GM12873 (cell line): ENCODE measurements around the gene RNF19B.

Experiments
- TF ChIP-seq, protein P1 (sequence below): IDR thresholded peaks from 2 replicates; pipeline ENCODE4 v1.5.1; 2012; ENCODE audit warnings: low read depth, mild to moderate bottlenecking, moderate library complexity, low read length, control low read depth; ENCODE audit not compliant: insufficient read depth; ENCODE audit errors: missing control alignments

The RNF19B gene

DNA sequence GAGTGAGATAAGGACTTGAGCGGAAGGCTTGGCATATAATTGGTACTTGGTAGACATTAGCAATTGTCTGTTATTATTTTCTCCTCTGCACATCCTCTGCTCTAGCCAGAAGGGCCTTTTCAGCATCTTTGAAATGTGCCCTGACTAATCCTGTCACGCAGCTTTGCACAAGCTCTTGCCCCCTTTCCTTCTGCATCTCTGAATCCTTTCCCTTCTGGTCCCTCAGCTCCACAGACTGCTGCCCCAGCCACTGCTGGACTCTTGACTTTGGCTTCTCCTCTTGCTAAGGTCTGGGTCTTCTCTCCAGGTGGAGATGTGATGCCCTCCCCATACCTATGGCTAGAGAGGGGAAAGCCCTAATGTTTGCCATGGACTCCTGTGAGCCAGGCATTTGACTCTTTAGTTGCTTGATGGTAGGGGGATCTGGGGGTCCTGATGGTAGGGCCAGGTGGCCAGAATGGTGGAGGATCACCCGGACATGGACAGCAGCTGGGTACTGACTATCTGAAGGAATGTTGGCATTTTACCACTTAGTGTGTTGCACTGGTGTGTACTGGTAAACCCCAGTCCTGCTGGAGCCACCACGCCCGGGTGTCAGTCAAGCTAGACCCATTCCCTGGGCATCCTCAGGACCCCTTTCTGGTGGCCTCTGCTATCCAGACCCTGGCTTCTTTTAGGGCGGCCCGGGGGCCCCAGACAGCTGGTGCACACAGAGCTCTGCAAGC, 73.9 kb downstream of the RNF19B start:
- TF ChIP-seq, protein P1, sequence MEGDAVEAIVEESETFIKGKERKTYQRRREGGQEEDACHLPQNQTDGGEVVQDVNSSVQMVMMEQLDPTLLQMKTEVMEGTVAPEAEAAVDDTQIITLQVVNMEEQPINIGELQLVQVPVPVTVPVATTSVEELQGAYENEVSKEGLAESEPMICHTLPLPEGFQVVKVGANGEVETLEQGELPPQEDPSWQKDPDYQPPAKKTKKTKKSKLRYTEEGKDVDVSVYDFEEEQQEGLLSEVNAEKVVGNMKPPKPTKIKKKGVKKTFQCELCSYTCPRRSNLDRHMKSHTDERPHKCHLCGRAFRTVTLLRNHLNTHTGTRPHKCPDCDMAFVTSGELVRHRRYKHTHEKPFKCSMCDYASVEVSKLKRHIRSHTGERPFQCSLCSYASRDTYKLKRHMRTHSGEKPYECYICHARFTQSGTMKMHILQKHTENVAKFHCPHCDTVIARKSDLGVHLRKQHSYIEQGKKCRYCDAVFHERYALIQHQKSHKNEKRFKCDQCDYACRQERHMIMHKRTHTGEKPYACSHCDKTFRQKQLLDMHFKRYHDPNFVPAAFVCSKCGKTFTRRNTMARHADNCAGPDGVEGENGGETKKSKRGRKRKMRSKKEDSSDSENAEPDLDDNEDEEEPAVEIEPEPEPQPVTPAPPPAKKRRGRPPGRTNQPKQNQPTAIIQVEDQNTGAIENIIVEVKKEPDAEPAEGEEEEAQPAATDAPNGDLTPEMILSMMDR, result no peak

- TF ChIP-seq, protein P1, result no peak
Measured at GRCh38 chr1:32889731-32890278, 74.8 kb downstream of the RNF19B start.

GRCh38 chr1:32888677-32889420, 75.8 kb downstream of the RNF19B start:
- TF ChIP-seq, protein P1, result no peak

DNA sequence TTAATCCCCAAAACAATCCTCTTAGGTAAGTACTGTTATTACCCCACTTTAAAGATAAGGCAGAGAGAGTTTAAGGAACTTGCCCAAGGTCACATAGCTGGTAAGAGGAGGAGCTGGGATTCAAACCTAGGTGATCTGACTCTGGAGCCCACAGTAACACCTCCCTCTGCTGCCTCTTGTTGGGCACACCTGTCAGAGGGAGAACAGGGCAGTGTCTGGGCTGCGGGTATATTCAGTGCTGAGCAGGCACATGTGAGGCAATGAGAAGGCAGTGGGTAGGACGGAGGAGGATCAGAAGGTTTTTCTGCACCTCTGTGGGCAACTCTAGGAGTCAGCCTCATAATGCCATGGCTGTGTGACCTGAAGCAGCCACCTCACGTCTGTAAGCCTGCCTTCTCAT, 76.5 kb downstream of the RNF19B start:
- TF ChIP-seq, protein P1, result no peak

GRCh38 chr1:32887623-32888022, 77.0 kb downstream of the RNF19B start:
- TF ChIP-seq, protein P1, result no peak

GRCh38 chr1:32886828-32887414, 77.7 kb downstream of the RNF19B start:
- TF ChIP-seq, protein P1, result no peak
